Activated CD4-positive, alpha-beta T cell treated with anti-CD3 and anti-CD28 coated beads for 48 hours (primary cell): ENCODE data around the gene TBX1.

Source experiments
- DNase-seq: peaks from one replicate; pipeline ENCODE4 v3.0.0-alpha.2; 2020

Gene TBX1

DNA sequence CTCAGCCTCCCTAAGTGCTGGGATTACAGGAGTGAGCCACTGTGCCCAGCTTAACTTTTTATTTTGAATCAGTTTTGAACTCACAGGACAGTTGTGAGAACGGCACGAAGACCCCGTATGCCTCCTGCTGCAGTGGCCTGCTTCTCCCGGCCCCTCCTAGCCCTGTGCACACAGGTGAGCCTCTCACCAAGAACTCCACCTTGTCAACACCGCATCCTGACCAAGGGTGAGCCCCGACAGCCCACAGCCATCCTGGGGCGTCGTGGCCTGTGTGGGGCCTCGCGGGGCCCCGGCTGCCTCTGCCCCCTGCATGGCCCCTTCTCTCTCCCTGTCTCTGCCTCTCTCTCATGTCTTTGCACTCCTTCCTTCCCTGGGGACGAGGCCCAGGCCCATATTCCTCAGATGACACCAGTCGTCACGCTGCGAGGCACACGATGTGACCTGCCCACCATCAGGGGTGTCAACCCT, 55.3 kb downstream of the TBX1 start:
- DNase-seq, result no peak

DNA sequence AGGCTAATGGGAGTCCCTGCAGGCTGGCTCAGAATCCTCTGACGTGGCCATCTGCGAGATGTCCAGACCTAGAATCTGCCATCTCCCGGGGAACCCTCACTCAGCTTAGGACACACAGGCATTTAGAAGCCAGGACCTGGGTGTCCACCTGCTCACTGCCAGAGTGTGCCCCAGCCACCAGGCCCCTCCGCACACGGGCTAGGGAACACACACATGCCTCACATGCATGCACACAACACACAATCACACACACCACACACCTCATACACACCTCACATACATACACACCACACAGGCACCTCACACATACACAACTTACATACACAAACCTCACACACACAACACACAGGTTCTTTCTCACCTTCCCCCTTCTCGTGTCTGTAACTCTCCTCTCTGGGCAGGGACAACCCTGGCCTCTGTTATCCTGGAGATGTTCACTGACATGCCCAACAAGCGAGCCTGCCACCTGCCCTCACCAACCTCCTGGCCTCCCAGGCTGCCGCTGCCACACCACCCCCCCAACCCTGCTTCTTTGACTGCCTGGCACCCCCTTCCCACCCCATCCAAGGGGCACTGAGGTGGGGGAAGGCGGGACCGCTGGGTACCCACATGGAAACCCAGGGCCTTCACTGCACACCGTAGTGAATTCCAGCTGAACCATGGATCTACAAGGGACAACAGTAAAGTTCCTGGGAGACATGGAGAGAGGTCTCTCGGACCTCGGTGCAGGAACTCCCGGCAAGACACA, 56.0 kb downstream of the TBX1 start:
- DNase-seq, result no peak
